ENCODE data around the gene CHST1. TPM values are rescaled to one million over a fixed set of nuclear protein-coding genes. Genes with fewer than 3 reads are reported as not detected.

CHST1 gene
- polyA plus RNA-seq, 3 donors = not detected

GRCh38 chr11:45599161-45599943 lies 66.1 kb downstream of the CHST1 start:
- WGBS (ENCODE audit: insufficient coverage) = 90% methylated on average over 6 of the region's 11 CpGs
- H3K4me1 Mint-ChIP-seq = no peaks in the 10 kb centered on the region
- no peaks in the 10 kb centered on the region for H3K4me1 ChIP-seq (ENCODE audit: control insufficient read depth in 1 of 2, insufficient read depth in 2 of 2, low read length in 2 of 2)
- H3K4me2 ChIP-seq (replicated peaks; ENCODE audit: extremely low read depth, low read length, poor library complexity, severe bottlenecking) = no peak overlapping the region
- intact Hi-C loops (cut with micrococcal nuclease) = no loop called here
- peaks cover 0 to 6% (median 4%) of the 10 kb centered on the region in 7 donors for H3K9me3 Mint-ChIP-seq
- no peak for DNase-seq
- no peaks in the 10 kb centered on the region for H3K9me3 ChIP-seq (replicated peaks in 1 of 2; ENCODE audit: control insufficient read depth in 1 of 2, insufficient read depth in 1 of 2, low read length in 2 of 2)
- no peak overlapping the region for H3K4me3 Mint-ChIP-seq
- H3K27ac Mint-ChIP-seq = no peak overlapping the region
- no peaks in the 10 kb centered on the region for H3K36me3 ChIP-seq (replicated peaks in 1 of 2; ENCODE audit: control insufficient read depth in 1 of 2, insufficient read depth in 2 of 2, low read length in 2 of 2)
- no peak overlapping the region for H3K27ac ChIP-seq (ENCODE audit: low read depth in 1 of 2, low read length in 2 of 2)
- H3K9ac ChIP-seq (ENCODE audit: insufficient read depth, low read length, poor library complexity, severe bottlenecking) = no peak overlapping the region
- no peaks in the 10 kb centered on the region for H3K79me2 ChIP-seq (ENCODE audit: insufficient read depth, low read length)
- H3K4me3 ChIP-seq (replicated peaks in 1 of 3; ENCODE audit: low read depth in 2 of 3, low read length in 3 of 3) = no peak overlapping the region
- no peaks in the 10 kb centered on the region for H4K20me1 ChIP-seq (ENCODE audit: insufficient read depth, low read length)
- H3K27me3 Mint-ChIP-seq (ENCODE audit: low read depth in 3 of 3) = peaks cover 31 to 36% (median 35%) of the 10 kb centered on the region in 3 donors
- no peaks in the 10 kb centered on the region for H3K36me3 Mint-ChIP-seq
- H2AFZ ChIP-seq (ENCODE audit: insufficient read depth, low read depth, low read length, poor library complexity, severe bottlenecking) = no peak overlapping the region
- TF ChIP-seq, protein P1, sequence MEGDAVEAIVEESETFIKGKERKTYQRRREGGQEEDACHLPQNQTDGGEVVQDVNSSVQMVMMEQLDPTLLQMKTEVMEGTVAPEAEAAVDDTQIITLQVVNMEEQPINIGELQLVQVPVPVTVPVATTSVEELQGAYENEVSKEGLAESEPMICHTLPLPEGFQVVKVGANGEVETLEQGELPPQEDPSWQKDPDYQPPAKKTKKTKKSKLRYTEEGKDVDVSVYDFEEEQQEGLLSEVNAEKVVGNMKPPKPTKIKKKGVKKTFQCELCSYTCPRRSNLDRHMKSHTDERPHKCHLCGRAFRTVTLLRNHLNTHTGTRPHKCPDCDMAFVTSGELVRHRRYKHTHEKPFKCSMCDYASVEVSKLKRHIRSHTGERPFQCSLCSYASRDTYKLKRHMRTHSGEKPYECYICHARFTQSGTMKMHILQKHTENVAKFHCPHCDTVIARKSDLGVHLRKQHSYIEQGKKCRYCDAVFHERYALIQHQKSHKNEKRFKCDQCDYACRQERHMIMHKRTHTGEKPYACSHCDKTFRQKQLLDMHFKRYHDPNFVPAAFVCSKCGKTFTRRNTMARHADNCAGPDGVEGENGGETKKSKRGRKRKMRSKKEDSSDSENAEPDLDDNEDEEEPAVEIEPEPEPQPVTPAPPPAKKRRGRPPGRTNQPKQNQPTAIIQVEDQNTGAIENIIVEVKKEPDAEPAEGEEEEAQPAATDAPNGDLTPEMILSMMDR (IDR thresholded peaks at IDR 0.05) = no peak
- H3K27me3 ChIP-seq (ENCODE audit: control insufficient read depth in 2 of 2, insufficient read depth in 2 of 2, low read length in 2 of 2) = peaks cover 0 to 17% of the 10 kb centered on the region in 2 donors

Small RNA genes lying within 50 kb of the gene (small RNA-seq; reads per million reads assigned to genes)
- gene MIR7154 (ENCODE audit: insufficient read length, low read depth) = not detected

Other genes with a start within 250 kb of the CHST1 start
- 10 to 100 TPM in 2 of 3 donors, 1 to 10 TPM in 1; 5.0 to 14.0 (median 12.8) TPM for gene SLC35C1, start 139.5 kb upstream of the CHST1 start, polyA plus RNA-seq
- gene CRY2, start 181.9 kb upstream of the CHST1 start, polyA plus RNA-seq = 10 to 100 TPM in 1 of 3 donors, 1 to 10 TPM in 2; 5.1 to 12.5 (median 7.2) TPM
- gene MAPK8IP1, start 220.0 kb upstream of the CHST1 start, polyA plus RNA-seq = under 1 TPM in 1 of 3 donors, not detected in 2; 0.93 TPM
- gene FREY1, start 241.6 kb upstream of the CHST1 start, polyA plus RNA-seq = under 1 TPM in 1 of 3 donors, not detected in 2; 0.37 TPM